A204.1 (cell line): ENCODE results near the gene TBC1D22B.
"Not testable (repeated sequence)": the region's sequence is repeated elsewhere in the genome, so short reads cannot be mapped to it uniquely, and the experiment has no call there.

Source experiments
- FAIRE-seq: peaks from 2 replicates; lab custom pipeline; 2012; peaks lifted over from hg19 to GRCh38; lab: Jason Lieb, UNC

The TBC1D22B gene

GRCh38 chr6:37303891-37304503 lies 46.4 kb downstream of the TBC1D22B start:
- no peak for FAIRE-seq

DNA sequence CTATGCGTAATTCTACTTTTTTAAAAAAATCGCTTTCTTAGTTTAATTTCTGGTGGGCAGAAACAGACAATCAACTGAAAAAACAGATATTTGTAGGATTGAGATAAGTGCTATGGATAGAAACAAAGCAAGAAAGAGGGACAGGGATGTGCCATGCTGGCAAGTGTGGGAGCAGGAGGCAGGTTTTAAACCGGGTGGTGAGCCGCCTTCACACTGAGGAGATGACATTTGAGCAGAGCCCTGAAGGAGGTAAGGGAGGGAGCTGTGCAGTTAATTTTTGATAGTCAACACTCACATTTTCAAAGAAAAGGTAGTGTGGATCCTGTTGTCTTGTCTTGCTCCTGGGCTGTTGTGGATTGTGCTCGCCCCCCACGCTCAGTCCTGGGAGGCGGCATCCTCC lies 47.2 kb downstream of the TBC1D22B start:
- FAIRE-seq: no peak

DNA sequence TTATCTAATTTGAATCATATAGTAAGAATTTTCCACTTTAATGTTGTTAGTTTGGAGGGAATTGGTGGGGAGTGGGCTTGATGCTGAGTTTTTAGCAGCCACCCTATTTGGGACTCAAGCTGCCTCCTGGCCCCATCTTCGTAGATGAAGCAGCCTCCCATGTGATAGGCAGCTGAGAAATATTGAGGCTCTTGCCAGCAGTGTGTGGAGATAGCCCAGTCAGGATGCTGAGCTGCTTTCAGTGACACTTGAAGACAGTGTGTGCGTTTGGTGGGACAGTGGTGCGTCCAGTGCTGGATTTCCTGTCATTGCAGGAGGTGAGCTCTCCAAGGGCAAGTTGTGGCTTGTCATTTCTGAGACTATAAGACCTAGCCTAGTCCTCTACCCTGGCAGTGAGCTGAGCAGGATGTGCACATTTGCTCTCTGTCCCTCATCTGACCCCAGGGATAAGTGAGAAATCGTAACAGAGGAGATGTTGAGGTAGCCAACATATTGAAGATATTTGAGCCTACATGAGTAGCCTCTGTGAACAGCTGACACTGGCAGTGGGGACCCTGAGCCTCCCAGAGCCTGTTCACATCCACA lies 48.4 kb downstream of the TBC1D22B start:
- no peak for FAIRE-seq

DNA sequence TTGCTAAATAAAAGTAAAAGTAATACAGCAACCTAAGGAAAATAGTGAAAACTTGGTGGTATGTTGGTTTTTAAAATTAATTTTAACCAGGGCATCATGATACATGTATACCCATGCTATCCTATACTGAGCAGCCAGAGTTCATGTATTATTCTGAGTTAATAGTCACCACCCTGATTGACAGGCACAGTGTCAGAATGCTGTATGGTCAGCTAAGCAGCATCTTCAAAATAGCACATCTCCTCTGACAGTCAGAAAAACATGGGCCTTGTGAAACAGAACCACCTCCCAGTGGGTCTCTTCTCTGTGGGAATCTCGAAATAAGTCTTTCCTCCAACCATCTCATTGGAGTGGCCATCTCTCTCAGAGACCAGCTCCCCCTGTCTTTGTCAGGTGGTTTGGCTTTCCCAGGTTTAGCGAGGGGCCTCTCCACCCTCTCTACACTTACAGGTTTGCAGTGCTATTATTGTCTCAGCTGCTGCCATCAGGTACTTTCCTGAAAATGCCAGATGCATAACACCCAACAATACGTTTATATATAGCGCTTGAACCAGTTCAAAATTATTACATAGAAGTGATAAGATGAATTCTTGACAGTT lies 49.2 kb downstream of the TBC1D22B start:
- no peak for FAIRE-seq

- FAIRE-seq: not testable (repeated sequence)
These were observed 49.9 kb downstream of the TBC1D22B start for GRCh38 chr6:37307484-37307883.

- no peak for FAIRE-seq
These were observed 50.7 kb downstream of the TBC1D22B start for GRCh38 chr6:37308069-37308815.

- no peak for FAIRE-seq
These were observed 51.5 kb downstream of the TBC1D22B start for GRCh38 chr6:37309046-37309445.

DNA sequence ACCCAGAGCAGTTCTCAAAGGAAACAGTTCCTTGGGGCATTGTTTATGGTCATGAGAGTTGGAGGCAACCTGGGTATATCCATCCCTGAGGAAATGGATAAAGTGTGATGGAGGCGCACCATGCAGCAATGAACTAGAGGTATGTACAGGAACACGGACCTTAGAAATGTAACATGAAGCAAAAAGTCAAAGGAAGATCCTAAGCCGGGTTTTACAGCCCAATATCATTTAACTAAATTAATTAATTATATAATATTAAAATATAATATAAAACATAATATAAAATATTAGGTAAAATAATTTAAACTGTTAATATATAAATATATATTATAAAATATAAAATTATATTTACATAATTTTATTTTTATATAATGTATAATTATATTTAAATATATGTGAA lies 52.1 kb downstream of the TBC1D22B start:
- peak; percentile 99 for FAIRE-seq

- no peak for FAIRE-seq
These were observed 53.4 kb downstream of the TBC1D22B start for GRCh38 chr6:37310966-37311365.

- FAIRE-seq: no peak
These were observed 54.3 kb downstream of the TBC1D22B start for GRCh38 chr6:37311741-37312473.

- FAIRE-seq: no peak
These were observed 56.3 kb downstream of the TBC1D22B start for GRCh38 chr6:37313723-37314486.

GRCh38 chr6:37314487-37315156 lies 57.0 kb downstream of the TBC1D22B start:
- FAIRE-seq: no peak

GRCh38 chr6:37315157-37315515 lies 57.6 kb downstream of the TBC1D22B start:
- FAIRE-seq: no peak

GRCh38 chr6:37316071-37316470 lies 58.5 kb downstream of the TBC1D22B start:
- FAIRE-seq: no peak

DNA sequence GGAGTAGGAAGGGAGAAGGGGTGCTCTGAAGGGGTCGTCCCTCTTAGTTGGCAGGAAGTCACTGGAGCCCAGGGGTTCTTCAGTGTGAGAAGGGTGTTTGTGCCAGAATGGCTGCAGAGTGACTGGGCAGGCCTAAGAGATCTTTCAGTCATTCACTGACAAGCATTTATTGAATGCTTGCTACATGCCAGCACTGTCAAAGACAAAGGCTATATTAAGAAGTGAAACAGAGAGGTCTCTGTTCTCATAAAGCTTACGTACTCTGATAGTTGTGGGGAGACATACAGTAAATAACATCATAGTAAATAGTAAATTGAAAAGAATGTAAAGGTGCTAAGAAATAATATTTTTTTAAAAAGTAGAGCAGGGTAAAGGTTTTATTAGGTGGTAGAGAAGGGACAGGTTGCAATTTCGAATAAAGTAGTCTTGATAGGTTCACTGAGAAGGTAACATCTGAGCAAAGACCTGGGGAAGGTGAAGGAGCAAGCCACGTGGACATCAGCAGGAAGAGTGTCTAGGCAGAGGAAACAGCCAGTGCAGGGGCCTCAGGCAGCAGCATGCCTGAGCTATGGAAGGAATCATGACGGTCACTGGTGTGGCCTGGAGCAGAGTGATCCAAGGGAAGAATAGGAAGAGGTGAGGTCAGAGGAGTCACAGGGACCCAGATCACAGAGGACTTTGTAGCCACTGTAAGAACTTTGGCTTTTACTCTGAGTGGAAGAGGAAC lies 59.9 kb downstream of the TBC1D22B start:
- FAIRE-seq: no peak

DNA sequence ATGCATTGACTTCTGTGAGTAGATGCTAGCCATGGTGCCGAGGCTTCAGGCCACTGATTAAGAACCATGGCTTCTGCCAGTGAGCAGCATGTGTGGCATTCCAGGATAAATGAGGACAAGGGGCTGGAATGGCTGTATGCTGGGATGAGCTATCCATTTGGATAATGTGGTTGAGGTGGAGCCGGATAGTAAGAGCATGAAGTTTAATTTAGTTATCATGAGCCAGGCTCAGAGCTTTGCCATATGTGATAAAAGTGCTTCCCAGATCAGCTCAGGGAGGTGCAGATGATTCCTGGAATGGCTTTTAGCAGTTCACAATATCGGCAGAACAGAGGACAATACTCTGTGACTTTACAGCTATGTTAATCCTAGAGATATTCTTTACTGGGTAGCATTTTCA lies 61.6 kb downstream of the TBC1D22B start:
- FAIRE-seq: no peak

- no peak for FAIRE-seq
These were observed 62.4 kb downstream of the TBC1D22B start for GRCh38 chr6:37319856-37320480.

DNA sequence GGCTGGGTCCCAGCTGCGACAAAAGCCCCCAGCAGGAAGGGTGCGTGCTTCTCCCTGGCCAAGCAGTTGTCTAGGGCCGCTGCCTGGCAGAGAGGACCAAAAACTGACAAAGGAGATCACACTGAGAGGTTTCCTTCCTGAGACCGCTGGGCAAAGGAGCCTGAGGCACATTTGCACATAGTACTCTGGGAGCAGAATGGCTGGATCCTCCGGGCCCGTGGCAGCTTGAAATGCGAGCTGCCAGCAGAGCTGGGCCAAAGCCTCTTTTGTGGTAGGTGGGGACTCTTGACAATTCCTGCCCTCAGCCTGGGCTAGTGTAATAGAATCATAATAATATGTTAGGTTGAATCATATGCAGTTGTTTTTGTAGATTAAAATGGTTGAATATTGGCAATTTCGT lies 63.1 kb downstream of the TBC1D22B start:
- no peak for FAIRE-seq

DNA sequence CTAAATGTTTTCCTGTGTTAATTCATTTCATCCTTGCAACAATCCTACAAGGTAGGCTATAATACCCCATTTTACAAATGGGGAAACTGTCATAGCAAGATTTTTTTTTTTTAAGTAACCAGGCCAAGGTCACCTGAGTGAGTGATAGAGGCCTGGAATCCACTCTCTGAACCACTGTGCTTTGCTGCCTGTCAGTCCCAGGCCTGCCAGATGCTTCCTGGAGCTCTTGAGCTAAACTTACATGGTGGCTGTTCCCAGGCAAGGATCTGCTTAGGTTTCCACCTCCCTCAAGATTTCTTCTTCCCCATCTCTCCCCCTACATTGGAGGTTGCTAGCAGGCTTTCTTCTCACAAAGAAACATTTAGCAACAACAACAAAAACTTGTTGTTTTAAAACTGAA lies 63.5 kb downstream of the TBC1D22B start:
- FAIRE-seq: no peak
